Measurements from ENCODE around the gene UBAC2.
A peak's percentile ranks its signal among the peaks of the same experiment; 100 is the strongest.
"Not testable (repeated sequence)": the region's sequence is repeated elsewhere in the genome, so short reads cannot be mapped to it uniquely, and the experiment has no call there.

The UBAC2 gene

GRCh38 chr13:99217461-99218110 lies 16.9 kb downstream of the UBAC2 start:
- no peak for FAIRE-seq

GRCh38 chr13:99218126-99218525 lies 17.5 kb downstream of the UBAC2 start:
- no peak for FAIRE-seq

DNA sequence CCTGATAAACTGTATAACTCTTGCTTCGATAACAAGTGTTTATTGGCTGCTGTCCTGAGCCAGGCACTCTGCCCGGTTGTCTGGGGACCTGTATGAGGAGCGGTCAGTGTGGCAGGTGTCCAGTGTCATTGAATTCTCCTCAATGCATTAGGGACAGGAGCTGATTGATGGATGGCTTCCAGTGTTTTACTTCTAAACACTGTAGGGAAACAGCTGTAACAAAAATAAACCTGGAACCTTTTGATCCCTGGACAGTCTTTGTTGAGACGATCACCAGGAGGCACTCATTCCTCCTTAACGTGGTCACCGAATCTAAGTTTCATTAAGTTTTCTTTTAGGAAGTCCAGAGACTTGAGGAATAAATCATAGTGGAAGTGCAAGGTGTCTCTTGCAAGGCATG lies 17.9 kb downstream of the UBAC2 start:
- FAIRE-seq, result no peak

DNA sequence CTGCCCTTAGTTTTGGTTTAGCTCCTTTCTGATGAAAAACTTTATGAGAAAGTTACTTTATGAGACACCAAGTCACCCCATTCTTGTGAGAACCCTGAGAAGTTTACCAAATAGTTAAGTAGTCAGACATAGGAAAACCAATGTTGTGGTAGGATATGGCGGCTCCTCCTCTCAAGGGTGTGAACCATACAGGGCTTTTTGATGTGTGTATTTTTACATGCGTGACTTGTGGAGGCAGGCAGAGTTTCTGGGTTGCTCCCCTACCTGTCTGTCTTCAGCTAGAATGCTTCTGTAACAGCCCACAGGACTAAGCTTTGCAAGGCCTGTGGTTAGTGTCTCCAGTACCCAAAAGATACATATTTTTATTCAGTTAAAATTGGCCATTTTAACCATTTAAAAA lies 18.3 kb downstream of the UBAC2 start:
- no peak for FAIRE-seq

DNA sequence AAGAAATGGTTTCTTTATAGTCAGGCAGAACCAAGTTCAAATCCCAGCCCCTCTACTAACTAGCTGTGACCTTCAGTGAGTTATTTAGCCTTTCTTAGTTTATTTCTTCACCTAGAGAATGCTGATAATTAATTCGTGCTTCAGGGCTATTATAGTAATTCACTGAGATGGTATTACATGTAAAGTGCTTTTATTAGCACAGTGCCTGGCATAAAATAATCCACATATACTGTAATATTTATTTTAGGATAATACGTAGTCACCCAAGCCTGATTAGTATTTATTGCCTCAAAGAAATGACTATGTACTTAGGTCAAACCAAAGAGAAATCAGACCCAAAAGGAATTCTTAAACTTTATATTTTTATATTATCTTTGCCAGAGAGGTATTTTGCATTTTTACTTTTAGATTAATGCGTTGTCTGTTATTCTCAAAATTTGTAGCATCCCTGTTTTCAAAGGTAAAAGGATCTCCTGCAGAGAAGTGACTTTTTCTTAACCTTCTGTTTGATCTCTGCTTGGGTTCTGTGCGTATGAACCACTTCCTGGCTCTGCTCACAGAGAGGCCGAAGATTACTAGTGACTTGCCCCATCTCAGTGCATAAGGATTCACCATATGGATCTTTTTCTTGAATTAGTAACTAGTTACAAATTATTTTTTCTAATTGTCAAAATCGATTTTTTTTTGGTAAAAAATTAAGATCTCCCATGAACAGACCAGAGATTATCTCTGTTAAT lies 19.7 kb downstream of the UBAC2 start:
- peak; percentile 14 for FAIRE-seq

DNA sequence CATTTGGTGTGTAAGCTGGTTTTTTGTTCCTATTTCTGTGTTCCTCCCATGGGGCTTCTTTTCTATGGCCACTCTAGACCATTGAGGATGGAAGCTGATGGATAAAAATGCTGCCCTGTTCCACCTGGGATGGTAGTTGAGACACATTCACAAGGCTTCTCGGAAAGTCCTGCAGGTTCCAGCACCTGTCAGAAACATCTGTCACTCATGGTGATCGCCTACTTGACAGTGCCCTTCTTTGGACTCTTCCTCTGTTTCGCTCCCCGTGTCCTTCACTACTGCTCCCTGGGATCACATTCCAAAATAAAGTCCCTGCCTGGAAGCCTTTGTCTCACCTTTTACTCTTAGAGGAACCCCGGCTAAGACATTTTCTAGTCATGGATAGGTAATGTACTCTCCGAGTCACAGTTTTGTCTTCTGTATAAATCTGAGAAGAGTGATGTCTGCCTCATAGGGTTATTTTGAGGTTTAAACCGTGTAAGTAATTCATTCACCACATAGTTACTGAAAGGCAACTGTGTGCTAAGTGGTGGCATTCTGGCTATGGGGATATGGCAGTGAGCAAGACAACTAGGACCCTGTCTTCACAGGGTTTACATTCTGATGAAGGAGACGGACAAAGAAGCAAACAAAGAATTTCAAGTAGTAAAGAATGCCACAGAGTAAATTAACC lies 21.0 kb downstream of the UBAC2 start:
- no peak for FAIRE-seq

GRCh38 chr13:99223587-99223986 lies 22.9 kb downstream of the UBAC2 start:
- FAIRE-seq, result no peak

DNA sequence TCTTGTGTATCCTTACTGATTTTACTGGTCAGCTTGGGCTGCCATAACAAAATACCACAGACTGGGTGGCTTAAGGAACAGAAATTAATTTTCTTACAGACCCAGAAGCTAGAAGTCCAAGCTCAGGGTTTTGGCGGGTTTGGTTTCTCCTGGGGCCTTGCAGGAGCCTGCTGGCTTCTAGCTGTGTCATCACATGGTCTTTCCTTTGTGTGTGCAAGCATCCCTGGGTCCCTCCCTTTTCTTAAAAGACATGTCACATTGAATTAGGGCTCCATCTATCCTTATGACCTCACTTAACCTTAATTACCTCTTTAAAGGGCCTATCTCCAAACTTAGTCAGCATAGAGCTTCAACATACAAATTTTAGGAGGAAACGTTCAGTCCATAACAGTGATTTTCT lies 23.4 kb downstream of the UBAC2 start:
- FAIRE-seq, result no peak

DNA sequence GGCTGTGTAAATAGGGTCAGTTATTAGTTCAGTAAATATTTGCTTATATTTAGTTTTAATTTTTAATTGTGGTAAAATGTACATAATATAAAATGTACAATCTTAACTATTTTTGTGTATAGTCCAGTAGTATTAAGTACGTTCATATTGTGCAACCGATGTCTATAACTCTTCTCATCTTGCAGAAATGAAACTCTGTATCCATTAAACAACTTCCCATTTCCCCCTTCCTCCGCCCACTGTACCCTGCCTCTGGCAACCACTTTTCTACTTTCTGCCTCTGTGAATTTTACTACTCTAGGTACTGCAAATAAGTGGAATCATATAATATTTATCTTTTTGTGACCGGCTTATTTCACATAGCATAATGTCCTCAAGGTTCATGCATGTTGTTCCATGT lies 24.4 kb downstream of the UBAC2 start:
- no peak for FAIRE-seq

DNA sequence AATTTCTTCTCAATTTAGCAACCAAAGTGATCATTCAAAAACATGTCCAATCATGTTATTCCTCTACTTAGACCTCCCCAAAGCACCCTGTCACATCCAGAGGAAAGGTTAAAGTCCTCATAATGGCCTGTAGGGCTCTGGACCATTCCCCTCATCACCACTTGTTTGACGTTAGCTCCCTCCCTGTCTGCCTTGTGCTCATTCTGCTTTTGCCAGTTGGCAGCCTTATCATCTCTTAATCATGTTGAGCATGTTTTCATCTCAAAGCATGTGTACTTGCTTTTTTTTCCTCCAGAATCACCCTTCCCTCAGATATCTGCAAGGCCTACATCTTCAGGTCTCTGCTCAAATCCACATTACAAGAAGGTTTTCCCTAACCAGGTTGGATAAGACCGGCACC lies 25.9 kb downstream of the UBAC2 start:
- FAIRE-seq, result no peak

DNA sequence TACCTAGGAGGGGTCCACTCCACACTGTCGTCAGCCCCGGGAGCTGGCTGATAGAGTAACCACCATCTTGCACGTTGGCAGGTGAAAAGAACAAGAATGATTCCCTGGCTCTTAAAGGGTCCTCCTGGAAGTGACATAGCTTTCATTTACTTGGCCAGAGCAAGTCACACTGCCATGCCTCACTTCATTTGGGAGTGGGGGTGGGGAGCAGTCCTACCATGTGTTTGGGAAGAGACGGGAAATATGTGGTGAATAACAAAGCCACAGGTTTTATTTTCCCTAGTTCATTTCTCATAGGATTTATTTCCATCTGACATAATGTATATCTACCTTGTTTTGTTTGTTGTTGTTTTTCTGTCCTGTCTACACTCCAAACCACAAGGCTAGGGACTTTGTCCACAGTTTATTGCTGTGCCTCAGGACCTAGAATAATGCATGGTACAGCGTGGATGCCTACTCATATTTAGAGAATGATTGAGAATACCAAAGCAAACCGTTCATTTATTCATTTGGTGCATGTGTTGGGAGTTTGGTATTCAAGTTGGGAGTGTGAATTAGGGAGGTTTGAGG lies 26.8 kb downstream of the UBAC2 start:
- no peak for FAIRE-seq

DNA sequence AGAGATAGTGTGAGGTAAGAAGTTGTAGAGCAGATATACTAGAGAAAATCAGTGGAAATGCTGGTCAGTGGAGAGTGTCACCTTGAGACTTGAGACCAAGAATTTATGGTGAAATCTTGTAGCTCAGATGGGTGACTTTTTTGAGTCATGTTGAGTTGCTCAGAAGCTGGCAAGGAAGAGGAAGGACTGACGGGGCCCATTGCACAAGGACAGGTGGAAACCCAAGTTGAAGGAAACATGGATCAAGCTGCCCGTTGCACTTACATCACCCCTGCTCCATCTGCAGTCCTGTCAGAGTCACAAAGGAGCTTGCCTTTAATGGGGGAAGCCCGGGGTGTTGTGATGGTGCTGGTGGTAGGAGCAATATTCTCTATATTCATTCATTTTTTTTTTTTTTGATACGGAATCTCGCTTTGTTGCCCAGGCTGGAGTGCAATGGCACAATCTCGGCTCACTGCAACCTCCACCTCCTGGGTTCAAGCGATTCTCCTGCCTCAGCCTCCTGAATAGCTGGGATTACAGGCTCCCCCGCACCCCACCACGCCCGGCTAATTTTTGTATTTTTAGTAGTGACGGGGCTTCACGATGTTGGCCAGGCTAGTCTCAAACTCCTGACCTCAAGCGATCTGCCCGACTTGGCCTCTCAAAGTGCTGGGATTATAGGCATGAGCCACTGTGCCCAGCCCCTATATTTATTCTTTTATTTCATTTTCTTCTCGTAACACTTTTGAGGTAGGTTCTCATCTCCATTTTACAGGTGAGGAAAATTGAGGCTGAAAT lies 27.4 kb downstream of the UBAC2 start:
- FAIRE-seq, result no peak

- FAIRE-seq, result no peak
Measured at GRCh38 chr13:99228737-99229691, 28.4 kb downstream of the UBAC2 start.

- not testable (repeated sequence) for FAIRE-seq
Measured at GRCh38 chr13:99230588-99230987, 29.9 kb downstream of the UBAC2 start.

GRCh38 chr13:99230991-99231390 lies 30.3 kb downstream of the UBAC2 start:
- no peak for FAIRE-seq

GRCh38 chr13:99231721-99232120 lies 31.1 kb downstream of the UBAC2 start:
- no peak for FAIRE-seq

GRCh38 chr13:99237981-99238662 lies 37.5 kb downstream of the UBAC2 start:
- no peak for FAIRE-seq

- FAIRE-seq, result no peak
Measured at GRCh38 chr13:99246100-99246499, 45.4 kb downstream of the UBAC2 start.

- FAIRE-seq, result not testable (repeated sequence)
Measured at GRCh38 chr13:99249178-99249577, 48.5 kb downstream of the UBAC2 start.

GRCh38 chr13:99249606-99250005 lies 49.0 kb downstream of the UBAC2 start:
- not testable (repeated sequence) for FAIRE-seq
